GM18870 (cell line): ENCODE data around the gene ROCK2.
A peak's percentile ranks its signal among the peaks of the same experiment; 100 is the strongest.
"Not testable (repeated sequence)": the region's sequence is repeated elsewhere in the genome, so short reads cannot be mapped to it uniquely, and the experiment has no call there.

Experiments
- ATAC-seq: cut with Tn5 transposase; IDR thresholded peaks from one replicate; pipeline ENCODE4 v1.9.1; 2021; ENCODE audit warnings: moderate library complexity; ENCODE audit not compliant: unreplicated experiment

Gene ROCK2

DNA sequence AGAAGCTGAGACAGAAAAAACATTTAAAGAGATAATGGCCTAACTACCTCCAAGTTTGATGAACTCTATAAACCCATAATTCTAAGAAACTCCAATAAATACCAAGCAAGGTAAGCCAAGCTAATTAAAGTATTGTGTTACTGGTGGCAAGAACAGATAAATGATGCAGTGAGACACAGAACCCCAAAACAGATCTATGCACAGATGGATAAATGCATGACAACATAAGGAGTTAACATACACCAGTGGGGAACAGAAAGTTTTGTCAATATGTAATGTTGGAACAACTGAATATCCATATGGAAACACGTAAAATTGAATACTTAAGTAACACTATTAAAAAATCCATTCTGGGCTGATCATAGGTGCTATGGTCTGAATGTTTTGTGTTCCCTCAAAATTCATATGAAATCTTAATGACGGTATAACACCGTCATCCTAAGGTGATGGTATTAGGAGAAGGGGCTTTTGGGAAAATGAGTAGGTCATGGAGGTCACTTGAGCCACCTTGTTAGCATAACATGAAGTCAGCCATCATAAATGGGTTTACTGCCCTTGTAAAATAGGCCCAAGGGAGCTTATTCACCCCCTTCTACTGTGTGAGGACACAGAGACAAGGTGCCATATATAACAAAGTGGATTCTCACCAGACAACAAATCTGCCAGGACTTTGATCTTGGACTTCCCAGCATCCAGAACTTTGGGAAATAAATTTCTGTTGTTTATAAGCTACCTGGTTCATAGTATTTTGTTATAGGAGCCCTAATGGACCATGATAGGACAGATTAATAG, 102.8 kb downstream of the ROCK2 start:
- no peak for ATAC-seq

GRCh38 chr2:11239666-11240462, 104.6 kb downstream of the ROCK2 start:
- ATAC-seq = no peak

DNA sequence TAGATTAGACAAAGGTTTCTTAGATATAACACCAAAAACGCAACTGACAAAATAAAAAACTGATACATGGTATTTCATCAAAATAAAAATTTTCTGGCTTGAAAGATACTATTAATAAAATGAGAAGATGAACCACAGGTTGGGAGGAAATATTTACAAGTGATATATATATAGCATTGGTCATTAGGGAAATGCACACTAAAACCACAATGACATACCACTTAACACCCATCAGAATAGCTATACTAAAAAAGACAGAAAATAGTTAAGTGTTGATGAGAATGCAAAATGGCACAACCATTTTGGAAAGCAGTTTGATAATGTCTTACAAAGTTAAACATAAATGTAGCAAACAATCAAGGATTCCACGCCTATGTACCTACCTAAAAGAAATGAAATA, 105.3 kb downstream of the ROCK2 start:
- no peak for ATAC-seq

DNA sequence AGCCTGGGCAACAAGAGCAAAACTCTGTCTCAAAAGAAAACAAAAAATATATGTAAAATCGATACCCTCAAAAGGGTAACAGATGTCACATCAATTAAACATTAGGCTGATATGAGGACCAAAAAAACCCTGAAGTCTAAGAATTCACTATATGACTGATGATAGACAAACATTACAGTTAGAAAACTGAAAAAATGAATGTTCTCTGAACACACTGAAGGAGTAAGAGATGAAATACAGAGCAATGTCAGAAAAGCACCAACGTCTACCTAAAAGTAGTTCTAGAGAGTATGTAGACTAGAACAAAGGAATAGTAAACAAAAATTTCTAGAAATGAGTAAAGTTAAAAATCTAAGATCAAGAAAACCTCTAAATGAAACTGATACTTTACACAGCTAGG, 107.3 kb downstream of the ROCK2 start:
- no peak for ATAC-seq

GRCh38 chr2:11236335-11236734, 108.1 kb downstream of the ROCK2 start:
- ATAC-seq = no peak

DNA sequence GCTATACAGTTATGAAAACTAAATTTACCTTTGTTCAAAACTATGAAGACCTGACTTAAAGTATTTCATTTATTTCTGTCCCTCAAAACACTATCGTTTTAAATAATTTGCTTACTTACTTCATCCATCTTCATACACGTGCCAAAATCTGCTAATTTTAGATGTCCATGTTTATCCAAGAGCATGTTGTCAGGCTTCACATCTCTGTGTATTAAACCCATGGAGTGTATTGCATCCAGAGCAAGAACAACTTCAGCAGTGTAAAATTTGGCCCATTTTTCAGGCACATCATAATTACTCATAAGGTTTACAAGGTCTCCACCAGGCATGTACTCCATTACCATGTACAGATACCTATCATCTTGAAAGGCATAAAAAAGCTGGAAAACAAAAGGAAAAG, 108.9 kb downstream of the ROCK2 start:
- no peak for ATAC-seq

- no peak for ATAC-seq
Measured at GRCh38 chr2:11234309-11234708, 110.1 kb downstream of the ROCK2 start.

DNA sequence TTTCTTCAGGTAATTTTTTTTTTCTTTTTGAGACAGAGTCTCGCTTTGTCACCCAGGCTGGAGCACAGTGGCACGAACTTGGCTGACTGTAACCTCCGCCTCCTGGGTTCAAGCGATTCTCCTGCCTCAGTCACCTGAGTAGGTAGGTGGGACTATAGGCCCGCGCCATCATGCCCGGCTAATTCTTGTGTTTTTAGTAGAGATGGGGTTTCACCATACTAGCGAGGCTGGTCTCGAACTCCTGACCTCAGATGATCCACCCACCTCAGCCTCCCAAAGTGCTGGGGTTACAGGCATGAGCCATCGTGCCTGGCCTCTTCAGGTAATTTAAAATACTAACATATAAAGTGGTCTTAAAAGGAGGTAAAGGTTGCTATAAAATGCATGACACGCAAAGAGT, 113.2 kb downstream of the ROCK2 start:
- not testable (repeated sequence) for ATAC-seq

GRCh38 chr2:11228692-11229091, 115.7 kb downstream of the ROCK2 start:
- no peak for ATAC-seq

- ATAC-seq = no peak
Measured at GRCh38 chr2:11227595-11227994, 116.8 kb downstream of the ROCK2 start.

DNA sequence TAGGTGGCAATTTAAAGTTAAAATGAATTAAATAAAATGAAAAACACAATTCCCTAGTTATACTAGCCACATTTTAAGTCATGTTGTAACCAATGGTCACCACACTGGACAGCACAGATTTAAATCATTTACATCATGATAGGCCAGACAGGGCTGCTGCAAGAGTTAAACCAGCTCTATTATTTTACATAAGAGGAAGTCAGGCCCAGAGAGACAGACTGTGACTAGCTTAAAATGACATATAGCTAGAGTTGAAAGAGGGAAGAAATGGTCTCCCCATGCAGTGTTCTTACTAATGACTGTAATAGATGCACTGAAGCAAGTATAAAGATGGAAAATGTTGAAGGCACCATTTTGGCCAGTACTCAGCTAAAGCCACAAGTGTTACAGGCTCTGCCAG, 119.5 kb downstream of the ROCK2 start:
- ATAC-seq = no peak

- ATAC-seq = no peak
Measured at GRCh38 chr2:11222845-11223244, 121.6 kb downstream of the ROCK2 start.

DNA sequence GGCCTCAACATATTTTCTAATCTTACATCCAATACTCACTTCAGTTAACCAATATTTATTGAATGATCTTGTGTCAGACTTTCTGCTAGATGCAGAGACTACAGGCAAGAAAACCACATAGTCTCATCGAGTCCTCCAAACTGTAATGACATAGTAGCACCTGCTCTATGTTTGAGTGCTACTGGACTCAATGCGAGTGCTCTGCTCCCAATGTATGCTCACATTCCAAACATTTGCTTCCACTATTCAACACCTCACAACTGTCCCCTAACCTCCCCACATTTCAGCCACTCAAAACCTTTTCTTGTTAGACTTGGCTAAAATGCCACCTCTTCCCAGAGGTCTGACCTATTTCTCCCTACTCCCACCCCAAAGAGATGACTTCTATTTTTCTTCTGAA, 124.0 kb downstream of the ROCK2 start:
- ATAC-seq = no peak

GRCh38 chr2:11215407-11215806, 129.0 kb downstream of the ROCK2 start:
- no peak for ATAC-seq

GRCh38 chr2:11214770-11215169, 129.7 kb downstream of the ROCK2 start:
- no peak for ATAC-seq

DNA sequence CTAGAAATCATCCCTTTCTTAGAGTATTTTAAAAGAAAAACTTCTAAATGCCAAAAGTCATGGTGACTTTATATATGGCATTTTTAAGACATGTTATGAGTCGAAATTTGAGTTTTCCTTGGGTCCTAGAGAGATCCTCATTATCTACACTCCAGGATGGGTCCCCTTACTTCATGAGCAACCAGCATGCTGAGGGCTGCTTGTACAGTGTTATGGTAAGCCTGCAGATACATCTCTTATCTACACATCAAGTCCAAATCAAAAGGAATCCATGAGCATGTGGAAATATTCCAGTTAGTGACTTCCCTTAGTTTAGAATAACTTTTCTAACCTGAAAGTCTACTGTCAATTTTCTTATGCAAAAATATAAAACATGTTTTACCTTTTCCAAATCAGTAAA, 130.5 kb downstream of the ROCK2 start:
- no peak for ATAC-seq

- no peak for ATAC-seq
Measured at GRCh38 chr2:11213090-11213638, 131.3 kb downstream of the ROCK2 start.

GRCh38 chr2:11212645-11213044, 131.8 kb downstream of the ROCK2 start:
- no peak for ATAC-seq

DNA sequence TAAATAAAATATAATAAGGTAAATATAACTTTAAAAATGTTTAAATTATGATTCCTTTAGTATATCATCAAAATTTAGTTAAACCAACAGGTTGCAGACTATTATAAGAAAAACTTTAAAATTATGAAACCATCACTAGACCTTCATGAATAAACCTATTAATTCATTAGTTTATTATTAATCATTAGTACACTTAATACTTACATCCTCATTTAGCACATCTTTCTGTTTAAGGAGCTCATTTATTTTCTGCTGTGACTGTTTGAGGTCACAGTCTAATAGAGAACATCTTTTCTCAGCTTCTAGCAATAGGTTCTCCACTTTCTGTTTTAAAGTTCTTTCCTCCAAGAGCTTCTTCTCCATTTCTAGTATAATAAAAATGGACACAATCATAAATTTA, 136.4 kb downstream of the ROCK2 start:
- ATAC-seq = no peak

- peak; percentile 68 for ATAC-seq
Measured at GRCh38 chr2:11203480-11203879, 141.0 kb downstream of the ROCK2 start.

- ATAC-seq = no peak
Measured at GRCh38 chr2:11201969-11202368, 142.5 kb downstream of the ROCK2 start.

DNA sequence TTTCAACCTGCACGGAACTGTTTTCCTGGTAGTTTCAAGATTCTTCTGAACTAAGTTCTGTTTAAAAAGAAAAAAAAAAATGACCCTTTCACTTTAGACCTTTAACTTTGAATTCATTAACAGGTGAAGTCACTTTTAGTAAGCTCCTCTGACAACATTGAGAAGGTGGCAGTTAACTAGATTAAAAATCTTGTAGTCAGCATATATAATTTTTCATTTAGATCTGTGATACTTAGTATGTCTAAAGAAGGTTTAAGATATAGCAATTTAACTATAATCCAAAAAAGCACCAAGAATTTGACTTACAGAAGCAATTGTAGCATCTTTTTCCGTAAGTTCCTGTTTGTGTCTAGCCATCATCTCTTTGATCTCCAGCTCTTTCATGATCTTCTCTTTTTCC, 143.8 kb downstream of the ROCK2 start:
- ATAC-seq = no peak
